Effector memory CD4-positive, alpha-beta T cell (primary cell): ENCODE data around the gene GSTM1.
"Not testable (repeated sequence)": the region's sequence is repeated elsewhere in the genome, so short reads cannot be mapped to it uniquely, and the experiment has no call there.

Experiments
- DNase-seq, 3 donors: peaks; one replicate each; pipeline ENCODE4 v3.0.0-alpha.2; 2020
- H3K27ac ChIP-seq: 2 replicates; pipeline ENCODE4 v1.7.0; 2013; ENCODE audit warnings: mild to moderate bottlenecking, low read length, moderate library complexity; ENCODE audit not compliant: insufficient read depth, poor library complexity, severe bottlenecking
- H3K27me3 ChIP-seq: replicated peaks from 2 replicates; pipeline ENCODE4 v1.7.0; 2013; ENCODE audit warnings: mild to moderate bottlenecking, low read length; ENCODE audit not compliant: insufficient read depth, control insufficient read depth, poor library complexity, severe bottlenecking
- H3K36me3 ChIP-seq: 2 replicates; pipeline ENCODE4 v1.7.0; 2013; ENCODE audit warnings: mild to moderate bottlenecking, low read length, moderate library complexity; ENCODE audit not compliant: control insufficient read depth, insufficient read depth
- H3K4me1 ChIP-seq: 2 replicates; pipeline ENCODE4 v1.7.0; 2013; ENCODE audit warnings: low read length, mild to moderate bottlenecking; ENCODE audit not compliant: control insufficient read depth, insufficient read depth, poor library complexity, severe bottlenecking
- H3K4me3 ChIP-seq: 2 replicates; pipeline ENCODE4 v1.7.0; 2013; ENCODE audit warnings: low read length, low read depth, mild to moderate bottlenecking; ENCODE audit not compliant: insufficient read depth, poor library complexity, severe bottlenecking
- H3K9me3 ChIP-seq: 2 replicates; pipeline ENCODE4 v1.7.0; 2013; ENCODE audit warnings: mild to moderate bottlenecking, low read length, moderate library complexity; ENCODE audit not compliant: control insufficient read depth

The GSTM1 gene

DNA sequence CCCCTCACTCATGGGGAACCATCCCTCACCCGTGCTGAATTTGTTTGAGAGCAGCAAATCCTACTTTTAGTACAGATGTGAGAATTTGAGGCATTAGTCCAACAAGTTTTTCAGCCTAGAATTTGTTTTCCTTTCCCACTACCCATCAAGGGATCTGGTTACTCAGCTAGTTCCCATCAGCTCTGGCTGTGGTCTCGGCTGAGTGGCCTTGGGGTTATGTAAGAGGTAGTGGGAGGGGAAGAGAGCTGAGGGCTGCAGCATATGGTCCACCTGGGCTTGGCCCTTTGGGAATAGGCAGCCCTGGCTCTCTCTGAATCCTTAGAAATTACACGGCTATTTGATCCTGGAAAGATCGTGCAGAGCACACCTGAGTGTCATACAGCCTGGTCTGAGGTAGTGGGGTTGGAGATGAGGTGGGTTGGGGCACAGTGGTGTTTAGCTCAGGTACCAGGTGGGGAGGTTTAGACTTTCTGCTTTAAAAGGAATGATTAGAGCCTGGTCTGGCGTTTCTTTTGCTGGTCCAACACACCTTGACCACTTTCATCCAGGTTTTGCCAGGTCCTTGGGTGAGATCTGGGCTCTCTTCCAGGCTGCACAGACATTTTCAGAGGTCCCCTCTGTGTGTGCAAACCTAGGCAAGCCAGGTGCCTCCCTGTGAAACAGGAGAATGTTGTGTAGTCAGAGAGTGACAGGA, 27.5 kb upstream of the GSTM1 start:
- DNase-seq: no peak
- Histone ChIP-seq H3K27me3 (no peaks in the 10 kb centered on the region), H3K36me3 (no peaks in the 10 kb centered on the region), H3K4me3 (no peak overlapping the region), H3K9me3 (no peaks in the 10 kb centered on the region), H3K27ac (no peak overlapping the region), H3K4me1 (peaks cover 4% of the 10 kb centered on the region)

GRCh38 chr1:109660691-109661026, 27.0 kb upstream of the GSTM1 start:
- H3K27me3 ChIP-seq, H3K4me1 ChIP-seq, DNase-seq, H3K36me3 ChIP-seq, H3K9me3 ChIP-seq, H3K27ac ChIP-seq, H3K4me3 ChIP-seq: not testable (repeated sequence)

GRCh38 chr1:109661391-109661790, 26.2 kb upstream of the GSTM1 start:
- Histone ChIP-seq H3K27me3 (no peaks in the 10 kb centered on the region), H3K36me3 (no peaks in the 10 kb centered on the region), H3K27ac (no peak overlapping the region), H3K4me3 (no peak overlapping the region), H3K4me1 (no peaks in the 10 kb centered on the region), H3K9me3 (no peaks in the 10 kb centered on the region)
- DNase-seq: no peak

GRCh38 chr1:109664671-109665070, 22.9 kb upstream of the GSTM1 start:
- DNase-seq: no peak

DNA sequence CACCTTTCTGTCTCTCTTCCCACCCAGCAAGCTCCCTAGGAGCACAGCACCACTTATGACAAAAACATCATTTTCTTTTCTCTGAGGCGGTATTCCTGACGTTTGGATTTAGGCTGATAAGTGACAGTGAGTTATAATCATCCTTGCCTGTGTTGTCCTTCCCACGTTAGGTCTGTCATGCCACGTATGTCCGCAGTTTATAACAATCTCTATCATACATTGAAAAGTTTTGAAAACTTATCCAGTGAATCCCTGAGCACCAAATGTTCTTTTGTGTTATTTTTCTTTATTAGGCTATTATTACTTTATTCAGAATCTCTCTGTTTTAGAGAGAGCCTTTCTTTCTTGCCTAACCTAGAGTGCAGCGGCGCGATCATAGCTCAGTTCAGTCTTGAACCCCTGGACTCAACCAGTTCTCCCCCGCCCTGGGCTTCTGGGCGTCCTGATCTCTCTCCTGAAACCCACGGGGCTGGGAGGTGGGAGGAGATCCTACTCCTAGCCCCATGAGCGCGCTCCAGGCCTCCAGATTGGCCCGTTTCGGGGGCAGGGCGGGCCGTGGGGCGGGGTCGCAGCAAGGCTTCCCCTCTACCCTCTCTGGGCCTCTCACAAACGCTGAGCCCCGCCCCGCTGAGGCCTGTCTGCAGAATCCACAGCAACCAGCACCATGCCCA, 20.0 kb upstream of the GSTM1 start, which contains the start of gene GSTM2:
GSTM2 (plus strand) TSS at position 606 of the 671 bp plus-strand sequence; CDS start at position 665, 59 bp downstream.
- no peak within 1 kb of the TSS for H3K27ac ChIP-seq
- peak within 1 kb of the TSS; percentile 45 for H3K4me3 ChIP-seq
- no peaks in the 10 kb centered on the region for H3K27me3 ChIP-seq
- H3K9me3 ChIP-seq: no peaks in the 10 kb centered on the region
- no peaks in the 10 kb centered on the region for H3K36me3 ChIP-seq
- peaks cover 11% of the 10 kb centered on the region for H3K4me1 ChIP-seq
- DNase-seq: peak; percentile 38 to 61 (median 54)

More at GRCh38 chr1:109664671-109665070, 22.9 kb upstream of the GSTM1 start:
- Histone ChIP-seq H3K4me3 (no peak overlapping the region), H3K4me1 (peaks cover 11% of the 10 kb centered on the region), H3K9me3 (no peaks in the 10 kb centered on the region), H3K27me3 (no peaks in the 10 kb centered on the region), H3K27ac (no peak overlapping the region), H3K36me3 (no peaks in the 10 kb centered on the region)

GRCh38 chr1:109668123-109668775, 19.4 kb upstream of the GSTM1 start:
- Histone ChIP-seq H3K27ac (no peak overlapping the region), H3K27me3 (no peaks in the 10 kb centered on the region), H3K4me1 (peaks cover 11% of the 10 kb centered on the region), H3K4me3 (peak overlapping the region; percentile 45), H3K36me3 (no peaks in the 10 kb centered on the region), H3K9me3 (no peaks in the 10 kb centered on the region)
- DNase-seq: no peak

DNA sequence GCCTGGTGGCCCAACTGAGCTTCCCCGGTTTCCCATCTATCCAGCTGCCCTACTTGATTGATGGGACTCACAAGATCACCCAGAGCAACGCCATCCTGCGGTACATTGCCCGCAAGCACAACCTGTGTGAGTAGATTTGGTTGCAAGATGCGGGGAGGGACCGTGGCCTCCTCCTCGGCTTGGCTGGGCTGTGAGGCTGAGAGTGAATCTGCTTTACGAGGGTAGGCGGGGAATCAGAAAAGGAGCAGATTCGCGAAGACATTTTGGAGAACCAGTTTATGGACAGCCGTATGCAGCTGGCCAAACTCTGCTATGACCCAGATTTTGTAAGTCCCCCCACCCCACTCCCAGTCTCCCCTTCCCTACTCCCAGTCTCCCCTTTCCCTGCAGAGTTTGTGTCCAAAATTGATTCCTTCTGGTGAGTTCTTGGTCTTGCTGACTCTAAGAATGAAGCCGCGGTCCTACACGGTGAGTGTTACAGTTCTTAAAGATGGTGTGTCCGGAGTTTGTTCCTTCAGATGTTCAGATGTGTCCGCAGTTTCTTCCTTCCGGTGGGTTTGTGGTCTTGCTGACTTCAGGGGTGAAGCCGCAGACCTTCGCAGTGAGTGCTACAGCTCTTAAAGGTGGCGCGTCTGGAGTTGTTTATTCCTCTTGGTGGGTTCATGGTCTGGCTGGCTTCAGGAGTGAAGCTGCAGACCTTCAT, 18.2 kb upstream of the GSTM1 start:
- no peak overlapping the region for H3K27ac ChIP-seq
- H3K27me3 ChIP-seq: no peaks in the 10 kb centered on the region
- H3K4me1 ChIP-seq: peaks cover 11% of the 10 kb centered on the region
- DNase-seq: no peak
- H3K4me3 ChIP-seq: no peak overlapping the region
- no peaks in the 10 kb centered on the region for H3K36me3 ChIP-seq
- no peaks in the 10 kb centered on the region for H3K9me3 ChIP-seq

GRCh38 chr1:109669949-109670302, 17.7 kb upstream of the GSTM1 start:
- H3K27me3 ChIP-seq, H3K9me3 ChIP-seq, H3K36me3 ChIP-seq, H3K4me3 ChIP-seq, DNase-seq, H3K27ac ChIP-seq: not testable (repeated sequence)
- peaks cover 11% of the 10 kb centered on the region for H3K4me1 ChIP-seq

- H3K36me3 ChIP-seq: no peaks in the 10 kb centered on the region
- H3K4me3 ChIP-seq: no peak overlapping the region
- no peak overlapping the region for H3K27ac ChIP-seq
- DNase-seq: no peak
- no peaks in the 10 kb centered on the region for H3K27me3 ChIP-seq
- no peaks in the 10 kb centered on the region for H3K9me3 ChIP-seq
- peaks cover 11% of the 10 kb centered on the region for H3K4me1 ChIP-seq
Observed at GRCh38 chr1:109671067-109671466, 16.6 kb upstream of the GSTM1 start.

DNA sequence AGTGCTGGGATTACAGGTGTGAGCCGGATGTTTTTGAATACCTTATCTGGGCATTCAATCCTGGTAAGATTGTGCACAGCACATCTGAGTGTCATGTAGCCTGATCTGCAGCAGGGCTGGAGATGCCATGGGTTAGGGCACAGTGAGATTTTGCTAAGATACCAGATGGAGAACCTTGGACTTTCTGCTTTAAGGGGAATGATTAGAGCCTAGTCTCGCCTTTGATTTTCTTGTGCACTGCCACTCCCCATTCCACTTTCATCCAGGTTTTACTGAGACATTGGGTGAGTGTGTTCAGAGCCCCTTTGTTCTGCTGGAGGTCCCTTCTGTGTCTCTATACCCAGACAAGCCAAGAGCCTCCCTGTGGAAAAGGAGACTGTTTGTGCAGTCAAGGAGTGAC, 13.8 kb upstream of the GSTM1 start:
- H3K4me1 ChIP-seq, H3K36me3 ChIP-seq, H3K27me3 ChIP-seq, DNase-seq, H3K4me3 ChIP-seq, H3K27ac ChIP-seq, H3K9me3 ChIP-seq: not testable (repeated sequence)
